Stimulated activated CD4-positive, alpha-beta T cell treated with anti-CD3 and anti-CD28 coated beads, Interleukin-15, amount 100 ng/mL, for 24 hours (primary cell): ENCODE data around the gene TMEM94.
"Not testable (repeated sequence)": the region's sequence is repeated elsewhere in the genome, so short reads cannot be mapped to it uniquely, and the experiment has no call there.

Experiments used
- DNase-seq: peaks from one replicate; pipeline ENCODE4 v3.0.0-alpha.2; 2020

TMEM94 gene

GRCh38 chr17:75512926-75513640, 56.6 kb downstream of the TMEM94 start:
- DNase-seq: no peak

- DNase-seq: no peak
Observed at GRCh38 chr17:75513641-75514000, 57.2 kb downstream of the TMEM94 start.

- DNase-seq: no peak
Observed at GRCh38 chr17:75514299-75514918, 58.0 kb downstream of the TMEM94 start.

GRCh38 chr17:75514919-75515495, 58.6 kb downstream of the TMEM94 start:
- DNase-seq: peak; percentile 32

GRCh38 chr17:75515496-75516254, 59.2 kb downstream of the TMEM94 start, which contains the start of gene CASKIN2:
Gene CASKIN2, minus strand, starts transcription at chr17:75515537. Its CDS starts 1,733 bp downstream, at chr17:75513804.
- DNase-seq: peak; percentile 94

- peak; percentile 98 for DNase-seq
Observed at GRCh38 chr17:75516255-75516618, 59.8 kb downstream of the TMEM94 start, which contains the start of gene TSEN54. Gene TSEN54, plus strand, starts transcription at chr17:75516528. Its CDS starts 33 bp downstream, at chr17:75516561.

GRCh38 chr17:75516619-75517296, 60.3 kb downstream of the TMEM94 start:
- peak; percentile 57 for DNase-seq

GRCh38 chr17:75517297-75517865, 60.9 kb downstream of the TMEM94 start:
- DNase-seq: peak; percentile 61

- no peak for DNase-seq
Observed at GRCh38 chr17:75518201-75518600, 61.8 kb downstream of the TMEM94 start.

GRCh38 chr17:75518983-75519537, 62.6 kb downstream of the TMEM94 start:
- DNase-seq: no peak

- not testable (repeated sequence) for DNase-seq
Observed at GRCh38 chr17:75520413-75520812, 64.0 kb downstream of the TMEM94 start.

GRCh38 chr17:75521290-75521689, 64.9 kb downstream of the TMEM94 start:
- no peak for DNase-seq

- no peak for DNase-seq
Observed at GRCh38 chr17:75521951-75522727, 65.7 kb downstream of the TMEM94 start.

- DNase-seq: no peak
Observed at GRCh38 chr17:75523647-75524046, 67.2 kb downstream of the TMEM94 start.

- DNase-seq: no peak
Observed at GRCh38 chr17:75524269-75524969, 68.0 kb downstream of the TMEM94 start.

- DNase-seq: peak; percentile 83
Observed at GRCh38 chr17:75524970-75525805, 68.8 kb downstream of the TMEM94 start, which contains the start of gene LLGL2. Gene LLGL2, plus strand, starts transcription at chr17:75525697. Its CDS starts 17,730 bp downstream, at chr17:75543427.

- no peak for DNase-seq
Observed at GRCh38 chr17:75525806-75526554, 69.5 kb downstream of the TMEM94 start.

- no peak for DNase-seq
Observed at GRCh38 chr17:75526555-75527270, 70.3 kb downstream of the TMEM94 start.
